PC-9 (cell line): Measurements from ENCODE around the gene OGDHL. TPM values are rescaled to one million over a fixed set of nuclear protein-coding genes. Genes with fewer than 3 reads are reported as not detected.
"Not testable (repeated sequence)": the region's sequence is repeated elsewhere in the genome, so short reads cannot be mapped to it uniquely, and the experiment has no call there.

Experiments
- BruUV-seq: library from RNA; stranded (reverse); fragments of 400-500 nt; replicated peaks from 2 replicates; lab custom pipeline; 2021; lab: Mats Ljungman, UMichigan
- CTCF ChIA-PET: fragments of 300-600 bp; sonication (Branson Sonifier 250); formaldehyde crosslinking; loops from one replicate; lab custom pipeline; 2022; ENCODE audit warnings: antibody characterized with exemption; lab: Charles Lee
- POLR2A ChIA-PET: fragments of 300-600 bp; sonication (Branson Sonifier 250); formaldehyde crosslinking; loops from one replicate; lab custom pipeline; 2022; ENCODE audit warnings: antibody characterized with exemption; ENCODE audit not compliant: unreplicated experiment; lab: Charles Lee
- DNase-seq, 2 experiments: peaks; one replicate each; pipeline versions ENCODE4 v3.0.0 to v3.0.0-alpha.2; 2015 to 2022; ENCODE audit warnings: mixed read lengths in 1 of 2
- H2AFZ ChIP-seq: fragments of 200-600 bp; sonication (generic); 2 replicates; pipeline ENCODE4 v1.8.1; 2017; ENCODE audit warnings: antibody characterized with exemption
- H3F3A ChIP-seq: fragments of 200-600 bp; sonication (generic); 2 replicates; pipeline ENCODE4 v1.8.1; 2017; ENCODE audit warnings: antibody characterized with exemption, mild to moderate bottlenecking, low read depth; ENCODE audit not compliant: insufficient read depth
- H3K27ac ChIP-seq: fragments of 200-600 bp; sonication (generic); 2 replicates; pipeline ENCODE4 v1.6.1; 2016; ENCODE audit warnings: mixed run types
- H3K27me3 ChIP-seq: fragments of 200-600 bp; sonication (generic); 2 replicates; pipeline ENCODE4 v1.6.1; 2016; ENCODE audit warnings: low read depth, mixed run types; ENCODE audit not compliant: insufficient read depth
- H3K36me3 ChIP-seq: fragments of 200-600 bp; sonication (generic); 2 replicates; pipeline ENCODE4 v1.6.1; 2016; ENCODE audit warnings: low read depth, mixed run types
- H3K4me1 ChIP-seq: fragments of 200-600 bp; sonication (generic); replicated peaks from 2 replicates; pipeline ENCODE4 v1.6.1; 2016; ENCODE audit warnings: mixed run types; ENCODE audit not compliant: insufficient read depth
- H3K4me2 ChIP-seq: fragments of 200-600 bp; sonication (generic); 2 replicates; pipeline ENCODE4 v1.6.1; 2017; ENCODE audit warnings: mixed run types
- H3K4me3 ChIP-seq: fragments of 200-600 bp; sonication (generic); 2 replicates; pipeline ENCODE4 v1.6.1; 2016; ENCODE audit warnings: mixed run types
- H3K79me2 ChIP-seq: fragments of 200-600 bp; sonication (generic); 2 replicates; pipeline ENCODE4 v1.6.1; 2017; ENCODE audit warnings: low read depth, mixed run types
- H3K9me2 ChIP-seq: fragments of 200-600 bp; sonication (generic); 2 replicates; pipeline ENCODE4 v1.8.1; 2017; ENCODE audit warnings: mild to moderate bottlenecking; ENCODE audit not compliant: insufficient read depth
- H3K9me3 ChIP-seq: fragments of 200-600 bp; sonication (generic); 2 replicates; pipeline ENCODE4 v1.8.1; 2016; ENCODE audit warnings: low read depth; ENCODE audit not compliant: insufficient read depth
- H4K20me1 ChIP-seq: fragments of 200-600 bp; sonication (generic); 2 replicates; pipeline ENCODE4 v1.8.1; 2017; ENCODE audit not compliant: insufficient read depth
- EZH2 ChIP-seq: fragments of 200-600 bp; sonication (generic); IDR thresholded peaks from 2 replicates; pipeline ENCODE4 v1.8.0; 2017; ENCODE audit warnings: antibody characterized with exemption, low read depth
- intact Hi-C: fragments of 100-400 bp; cut with micrococcal nuclease; formaldehyde crosslinking; loops from one replicate; pipeline ENCODE4 v1.10.0; 2022; ENCODE audit not compliant: unreplicated experiment
- total RNA-seq: library from RNA; stranded (reverse); gene quantifications from 2 replicates; pipeline ENCODE4 v1.2.3, GENCODE V29; 2021
- TF ChIP-seq, protein P1 (sequence below): fragments of 200-600 bp; sonication (generic); conservative IDR thresholded peaks from 2 replicates; pipeline ENCODE4 v1.6.1; 2017; ENCODE audit warnings: mixed run types, antibody characterized with exemption, mild to moderate bottlenecking, moderate library complexity

Gene OGDHL
- total RNA-seq, 1 experiment from 2014 or later: not detected

DNA sequence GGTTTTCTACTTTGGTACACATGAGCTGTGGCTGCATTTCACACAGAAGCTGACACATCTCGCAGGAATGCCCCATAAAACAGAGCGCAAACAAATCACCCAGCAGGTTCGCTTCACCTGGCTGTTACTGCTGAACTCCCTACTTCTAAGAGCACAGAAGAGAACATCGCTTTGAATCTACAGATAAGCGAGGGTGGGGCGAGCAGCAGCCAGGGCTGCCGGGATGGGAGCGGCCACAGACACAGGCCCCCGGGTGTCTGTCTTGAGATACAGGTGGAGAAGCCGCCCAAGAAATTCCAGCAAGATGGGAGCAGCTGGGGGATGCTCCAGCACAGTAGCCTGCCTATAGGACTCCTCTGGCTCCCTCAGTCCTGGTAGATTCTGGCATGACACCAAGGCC is 27.4 kb downstream of the OGDHL start:
- Histone ChIP-seq H3F3A (no peaks in the 10 kb centered on the region), H3K9me2 (no peaks in the 10 kb centered on the region), H3K4me2 (peak overlapping the region; percentile 38), H3K27me3 (peaks cover 8% of the 10 kb centered on the region; the same call in 1 of the 2 replicates), H3K4me3 (no peak overlapping the region), H4K20me1 (no peaks in the 10 kb centered on the region), H3K27ac (no peak overlapping the region), H3K4me1 (peaks cover 5% of the 10 kb centered on the region; the same call in 1 of the 2 replicates), H2AFZ (no peak overlapping the region), H3K79me2 (no peaks in the 10 kb centered on the region), H3K9me3 (no peaks in the 10 kb centered on the region), H3K36me3 (no peaks in the 10 kb centered on the region)
- intact Hi-C loops: no loop called here
- no peak for TF ChIP-seq EZH2
- TF ChIP-seq, protein P1, sequence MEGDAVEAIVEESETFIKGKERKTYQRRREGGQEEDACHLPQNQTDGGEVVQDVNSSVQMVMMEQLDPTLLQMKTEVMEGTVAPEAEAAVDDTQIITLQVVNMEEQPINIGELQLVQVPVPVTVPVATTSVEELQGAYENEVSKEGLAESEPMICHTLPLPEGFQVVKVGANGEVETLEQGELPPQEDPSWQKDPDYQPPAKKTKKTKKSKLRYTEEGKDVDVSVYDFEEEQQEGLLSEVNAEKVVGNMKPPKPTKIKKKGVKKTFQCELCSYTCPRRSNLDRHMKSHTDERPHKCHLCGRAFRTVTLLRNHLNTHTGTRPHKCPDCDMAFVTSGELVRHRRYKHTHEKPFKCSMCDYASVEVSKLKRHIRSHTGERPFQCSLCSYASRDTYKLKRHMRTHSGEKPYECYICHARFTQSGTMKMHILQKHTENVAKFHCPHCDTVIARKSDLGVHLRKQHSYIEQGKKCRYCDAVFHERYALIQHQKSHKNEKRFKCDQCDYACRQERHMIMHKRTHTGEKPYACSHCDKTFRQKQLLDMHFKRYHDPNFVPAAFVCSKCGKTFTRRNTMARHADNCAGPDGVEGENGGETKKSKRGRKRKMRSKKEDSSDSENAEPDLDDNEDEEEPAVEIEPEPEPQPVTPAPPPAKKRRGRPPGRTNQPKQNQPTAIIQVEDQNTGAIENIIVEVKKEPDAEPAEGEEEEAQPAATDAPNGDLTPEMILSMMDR: no peak
- BruUV-seq: no TSS peak
- ChIA-PET CTCF (interaction anchor here (0.6 kb wide), 1 partner anchor 10 kb away, joined by 3 read pairs; no protein-coding TSS in a partner anchor), POLR2A (no interaction called here)
- DNase-seq: peak; percentile 22 to 90

GRCh38 chr10:49733866-49734265 is 28.3 kb downstream of the OGDHL start:
- TF ChIP-seq, protein P1: no peak
- no peak for TF ChIP-seq EZH2
- Histone ChIP-seq H2AFZ (no peak overlapping the region), H3F3A (no peaks in the 10 kb centered on the region), H3K36me3 (no peaks in the 10 kb centered on the region), H4K20me1 (no peaks in the 10 kb centered on the region), H3K9me3 (no peaks in the 10 kb centered on the region), H3K4me2 (no peak overlapping the region), H3K27me3 (peaks cover 5% of the 10 kb centered on the region; the same call in 1 of the 2 replicates), H3K9me2 (no peaks in the 10 kb centered on the region), H3K79me2 (no peaks in the 10 kb centered on the region), H3K4me3 (no peak overlapping the region), H3K27ac (no peak overlapping the region), H3K4me1 (peaks cover 5% of the 10 kb centered on the region; the same call in 1 of the 2 replicates)
- POLR2A ChIA-PET: no interaction called here
- DNase-seq: no peak
- BruUV-seq: no TSS peak
- CTCF ChIA-PET: no interaction called here
- intact Hi-C loops: no loop called here

DNA sequence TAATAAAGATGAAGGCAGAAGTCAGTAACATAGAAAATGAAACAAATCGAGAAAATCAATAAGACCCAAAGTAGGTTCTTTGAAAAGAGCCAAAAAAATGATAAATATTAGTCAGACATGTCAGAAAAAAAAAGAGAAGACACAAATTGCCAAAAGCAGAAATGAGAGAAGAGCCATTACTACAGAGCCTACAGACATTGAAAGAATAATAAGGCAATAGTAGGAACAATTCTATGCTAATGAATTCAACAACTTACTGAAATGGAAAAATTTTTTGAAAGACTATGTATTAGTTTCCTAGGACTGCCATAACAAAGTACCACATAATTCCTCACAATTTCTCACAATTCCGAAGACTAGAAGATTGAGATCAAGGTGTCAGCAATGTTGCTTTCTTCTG is 35.5 kb downstream of the OGDHL start:
- no peak overlapping the region for H3K4me3 ChIP-seq
- H3K4me1 ChIP-seq: no peaks in the 10 kb centered on the region
- POLR2A ChIA-PET: no interaction called here
- no peaks in the 10 kb centered on the region for H3F3A ChIP-seq
- no peak overlapping the region for H3K27ac ChIP-seq
- DNase-seq: no peak
- TF ChIP-seq, protein P1: no peak
- TF ChIP-seq EZH2: no peak
- peaks cover 14% of the 10 kb centered on the region for H3K27me3 ChIP-seq
- H3K9me3 ChIP-seq: no peaks in the 10 kb centered on the region
- no peaks in the 10 kb centered on the region for H3K36me3 ChIP-seq
- intact Hi-C loops: no loop called here
- H3K4me2 ChIP-seq: no peak overlapping the region
- H3K79me2 ChIP-seq: no peaks in the 10 kb centered on the region
- CTCF ChIA-PET: no interaction called here
- no peaks in the 10 kb centered on the region for H4K20me1 ChIP-seq
- H3K9me2 ChIP-seq: no peaks in the 10 kb centered on the region
- BruUV-seq: no TSS peak
- H2AFZ ChIP-seq: no peak overlapping the region

GRCh38 chr10:49715157-49715556 is 47.0 kb downstream of the OGDHL start:
- CTCF ChIA-PET, H3K9me2 ChIP-seq, BruUV-seq, intact Hi-C loops, H3K9me3 ChIP-seq, H3K4me2 ChIP-seq, H3K4me3 ChIP-seq, H3K4me1 ChIP-seq, H3K36me3 ChIP-seq, H3K79me2 ChIP-seq, POLR2A ChIA-PET, DNase-seq, H2AFZ ChIP-seq, H3K27ac ChIP-seq, H3F3A ChIP-seq, H4K20me1 ChIP-seq: not testable (repeated sequence)
- peaks cover 34% of the 10 kb centered on the region for H3K27me3 ChIP-seq
